AG09309 (cell line): ENCODE data around the gene TP53I13.
A peak's percentile ranks its signal among the peaks of the same experiment; 100 is the strongest.

Experiments
- DNase-seq: peaks from one replicate; pipeline ENCODE4 v3.0.0-alpha.2; 2010; ENCODE audit warnings: low read depth
- H3K4me3 ChIP-seq: 2 replicates; pipeline ENCODE4 v1.5.1; 2011; ENCODE audit warnings: mild to moderate bottlenecking, low read depth, low read length, moderate library complexity; ENCODE audit not compliant: control insufficient read depth
- TF ChIP-seq, protein P1 (sequence below): IDR thresholded peaks from 2 replicates; pipeline ENCODE4 v1.5.1; 2011; ENCODE audit warnings: mild to moderate bottlenecking, low read depth, low read length, inconsistent platforms; ENCODE audit not compliant: insufficient read depth, control insufficient read depth; ENCODE audit errors: missing control alignments

The TP53I13 gene

GRCh38 chr17:29577001-29577370 is 8.5 kb downstream of the TP53I13 start:
- DNase-seq: no peak
- no peak overlapping the region for H3K4me3 ChIP-seq
- TF ChIP-seq, protein P1, sequence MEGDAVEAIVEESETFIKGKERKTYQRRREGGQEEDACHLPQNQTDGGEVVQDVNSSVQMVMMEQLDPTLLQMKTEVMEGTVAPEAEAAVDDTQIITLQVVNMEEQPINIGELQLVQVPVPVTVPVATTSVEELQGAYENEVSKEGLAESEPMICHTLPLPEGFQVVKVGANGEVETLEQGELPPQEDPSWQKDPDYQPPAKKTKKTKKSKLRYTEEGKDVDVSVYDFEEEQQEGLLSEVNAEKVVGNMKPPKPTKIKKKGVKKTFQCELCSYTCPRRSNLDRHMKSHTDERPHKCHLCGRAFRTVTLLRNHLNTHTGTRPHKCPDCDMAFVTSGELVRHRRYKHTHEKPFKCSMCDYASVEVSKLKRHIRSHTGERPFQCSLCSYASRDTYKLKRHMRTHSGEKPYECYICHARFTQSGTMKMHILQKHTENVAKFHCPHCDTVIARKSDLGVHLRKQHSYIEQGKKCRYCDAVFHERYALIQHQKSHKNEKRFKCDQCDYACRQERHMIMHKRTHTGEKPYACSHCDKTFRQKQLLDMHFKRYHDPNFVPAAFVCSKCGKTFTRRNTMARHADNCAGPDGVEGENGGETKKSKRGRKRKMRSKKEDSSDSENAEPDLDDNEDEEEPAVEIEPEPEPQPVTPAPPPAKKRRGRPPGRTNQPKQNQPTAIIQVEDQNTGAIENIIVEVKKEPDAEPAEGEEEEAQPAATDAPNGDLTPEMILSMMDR: no peak

DNA sequence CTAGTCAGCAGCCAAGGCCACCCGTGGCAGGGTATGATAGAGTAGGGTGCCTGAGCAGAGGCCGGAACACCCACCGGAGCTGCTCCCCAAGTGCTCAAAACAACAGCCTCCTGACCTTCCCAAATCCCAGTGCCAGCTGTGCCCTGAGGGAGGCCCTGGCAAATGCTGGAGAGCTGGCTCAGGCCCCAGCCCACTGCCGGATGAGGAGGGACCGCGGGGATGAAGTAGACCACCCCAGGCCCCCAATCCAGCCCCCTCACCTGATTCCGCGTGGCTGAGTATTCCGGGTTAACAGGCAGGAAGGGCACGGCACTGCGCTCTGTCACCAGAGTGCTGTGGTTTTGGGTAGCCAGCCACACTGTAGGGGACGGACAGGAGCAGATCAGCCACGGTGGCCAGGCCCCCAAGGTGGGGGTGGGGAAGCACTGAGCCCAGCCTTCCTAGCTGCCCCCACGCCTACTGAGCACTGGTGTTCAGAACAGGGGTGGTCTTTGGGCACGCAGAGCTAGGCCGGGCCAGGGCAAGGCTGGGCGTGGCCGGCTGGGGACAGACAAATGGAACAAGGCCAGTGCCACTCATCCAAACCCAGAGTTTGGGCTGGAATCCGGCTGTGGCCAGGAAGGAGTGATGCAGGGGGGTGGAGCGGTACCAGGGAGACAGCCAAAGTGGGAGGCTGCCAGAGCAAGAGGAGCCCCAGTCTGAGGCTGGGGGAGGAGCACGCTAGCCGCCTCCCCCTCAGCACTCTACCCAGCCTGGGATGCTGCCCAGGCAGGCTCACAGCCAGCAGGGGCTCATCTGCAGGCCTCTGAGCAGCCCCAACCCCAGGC is 9.1 kb downstream of the TP53I13 start:
- H3K4me3 ChIP-seq: no peak overlapping the region
- TF ChIP-seq, protein P1: no peak
- no peak for DNase-seq

DNA sequence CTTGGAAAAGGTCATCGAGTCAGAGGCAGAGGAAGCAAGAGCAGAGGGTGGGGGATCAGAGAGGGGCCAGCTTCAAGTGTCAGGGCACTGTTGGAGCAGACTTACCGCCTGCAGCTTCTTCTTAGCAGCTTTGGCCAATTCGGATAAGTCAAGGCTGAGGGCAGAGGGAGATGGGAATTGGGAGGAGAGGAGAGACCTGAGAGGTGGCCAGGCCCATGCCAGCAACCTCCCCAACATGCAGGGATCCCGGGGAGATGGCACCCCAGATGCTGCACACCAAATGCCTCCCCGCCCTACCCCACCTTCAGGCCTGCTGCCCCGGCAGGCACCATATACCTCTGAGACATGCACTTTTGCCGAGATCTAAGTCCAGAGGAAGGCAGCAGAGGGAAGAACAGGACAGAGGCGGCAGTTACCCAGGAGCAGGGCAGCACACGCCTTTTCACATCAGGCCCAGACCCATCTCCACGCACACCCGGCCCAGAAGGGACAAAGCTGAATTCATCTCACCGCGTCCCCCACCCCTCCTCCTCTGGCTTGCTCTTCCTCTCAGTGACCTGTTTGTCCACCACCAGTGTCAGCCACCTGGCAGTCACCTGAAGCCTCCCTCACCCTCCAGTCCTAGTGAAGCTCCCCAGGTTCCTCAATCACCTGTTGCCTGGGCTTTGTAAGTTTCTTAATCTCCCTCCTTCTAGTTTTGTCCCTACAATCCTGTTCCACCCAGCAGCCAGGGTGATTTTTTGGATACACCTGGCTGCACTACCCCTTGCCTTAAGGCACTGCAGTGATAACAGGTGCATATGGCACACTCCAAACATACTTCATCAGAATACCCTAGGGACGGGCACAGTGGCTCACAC is 10.4 kb downstream of the TP53I13 start:
- no peak overlapping the region for H3K4me3 ChIP-seq
- no peak for DNase-seq
- TF ChIP-seq, protein P1: no peak

DNA sequence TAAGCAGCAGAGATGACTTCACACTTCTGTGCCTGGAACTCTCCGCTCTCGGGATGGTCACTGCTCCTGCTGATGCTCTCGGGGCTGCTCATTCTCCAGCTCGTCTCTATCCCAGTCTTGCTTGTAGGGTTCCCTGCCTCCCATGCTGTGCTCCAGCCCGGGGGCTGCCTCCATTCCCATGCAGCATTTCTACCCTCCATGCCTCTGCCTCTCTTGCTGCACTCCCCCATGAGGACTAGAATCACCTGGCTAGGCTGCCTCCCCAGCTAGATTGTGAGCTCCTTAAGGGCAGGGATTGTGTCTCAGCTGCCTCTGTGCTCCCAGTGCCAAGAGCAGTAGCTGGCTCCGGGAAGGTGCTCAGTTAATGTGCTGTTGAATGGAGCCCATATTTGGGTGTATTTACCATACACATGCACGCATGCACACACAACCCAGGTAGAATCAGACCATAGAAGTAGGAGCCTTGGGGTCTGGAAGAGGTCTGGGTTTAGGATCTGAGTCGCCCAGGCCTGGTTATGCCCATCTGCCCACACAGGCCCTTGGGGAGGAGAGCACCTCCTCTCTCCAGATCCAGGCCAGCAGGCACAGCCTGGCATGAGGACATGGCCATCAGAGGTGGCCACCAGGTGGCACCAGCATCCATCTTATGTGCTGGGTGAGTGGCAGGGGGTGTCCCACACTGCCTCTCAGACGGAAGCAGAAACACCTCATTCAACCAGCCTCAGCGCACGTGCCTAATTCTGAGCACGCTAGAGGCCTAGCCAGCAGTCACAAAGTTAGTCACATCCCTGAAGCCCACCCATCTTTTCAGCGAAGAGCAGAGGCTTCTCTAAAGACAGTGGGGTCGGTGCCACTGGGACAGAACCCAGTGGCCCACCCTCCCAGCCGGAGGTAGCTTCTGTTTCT is 11.6 kb downstream of the TP53I13 start:
- TF ChIP-seq, protein P1: peak; percentile 91
- no peak overlapping the region for H3K4me3 ChIP-seq
- peak; percentile 27 for DNase-seq

- no peak for DNase-seq
- TF ChIP-seq, protein P1: no peak
- no peak overlapping the region for H3K4me3 ChIP-seq
These were observed 13.2 kb downstream of the TP53I13 start for GRCh38 chr17:29581583-29582253.
